ENCODE data around the gene IFNGR1. TPM values are rescaled to one million over a fixed set of nuclear protein-coding genes. Genes with fewer than 3 reads are reported as not detected.
A peak's percentile ranks its signal among the peaks of the same experiment; 100 is the strongest.
"Not testable (repeated sequence)": the region's sequence is repeated elsewhere in the genome, so short reads cannot be mapped to it uniquely, and the experiment has no call there.

Gene IFNGR1
- total RNA-seq, 1 donor from 2014 or later = 52.7 TPM

GRCh38 chr6:137216875-137217553 lies 2.2 kb downstream of the IFNGR1 start:
- Mint-ChIP-seq H3K9me3 (ENCODE audit: low read depth) (no peaks in the 10 kb centered on the region), H3K27ac (ENCODE audit: unreplicated experiment) (peak overlapping the region; percentile 59), H3K4me3 (ENCODE audit: unreplicated experiment) (peak overlapping the region; percentile 85), H3K4me1 (ENCODE audit: low read depth) (peaks cover 63% of the 10 kb centered on the region), H3K27me3 (ENCODE audit: low read depth) (no peaks in the 10 kb centered on the region), H3K36me3 (ENCODE audit: low read depth) (no peaks in the 10 kb centered on the region)
- DNase-seq (ENCODE audit: low spot score) = no peak
- no peak for TF ChIP-seq CTCF (IDR thresholded peaks at IDR 0.05)

- Mint-ChIP-seq H3K36me3 (ENCODE audit: low read depth) (no peaks in the 10 kb centered on the region), H3K4me1 (ENCODE audit: low read depth) (peaks cover 71% of the 10 kb centered on the region), H3K27ac (ENCODE audit: unreplicated experiment) (no peak overlapping the region), H3K4me3 (ENCODE audit: unreplicated experiment) (no peak overlapping the region), H3K27me3 (ENCODE audit: low read depth) (no peaks in the 10 kb centered on the region), H3K9me3 (ENCODE audit: low read depth) (no peaks in the 10 kb centered on the region)
- DNase-seq (ENCODE audit: low spot score) = no peak
- TF ChIP-seq CTCF (IDR thresholded peaks at IDR 0.05) = no peak
Observed at GRCh38 chr6:137216106-137216505, 3.1 kb downstream of the IFNGR1 start.

GRCh38 chr6:137215630-137216029 lies 3.6 kb downstream of the IFNGR1 start:
- H3K27ac Mint-ChIP-seq (ENCODE audit: unreplicated experiment) = peak overlapping the region; percentile 22
- not testable (repeated sequence) for H3K36me3 Mint-ChIP-seq (ENCODE audit: low read depth); H3K4me3 Mint-ChIP-seq (ENCODE audit: unreplicated experiment); H3K9me3 Mint-ChIP-seq (ENCODE audit: low read depth); H3K27me3 Mint-ChIP-seq (ENCODE audit: low read depth); DNase-seq (ENCODE audit: low spot score)
- peaks cover 76% of the 10 kb centered on the region for H3K4me1 Mint-ChIP-seq (ENCODE audit: low read depth)

GRCh38 chr6:137214931-137215330 lies 4.3 kb downstream of the IFNGR1 start:
- Mint-ChIP-seq H3K4me1 (ENCODE audit: low read depth) (peaks cover 80% of the 10 kb centered on the region), H3K4me3 (ENCODE audit: unreplicated experiment) (no peak overlapping the region), H3K9me3 (ENCODE audit: low read depth) (no peaks in the 10 kb centered on the region), H3K36me3 (ENCODE audit: low read depth) (no peaks in the 10 kb centered on the region), H3K27me3 (ENCODE audit: low read depth) (no peaks in the 10 kb centered on the region), H3K27ac (ENCODE audit: unreplicated experiment) (peak overlapping the region; percentile 68)
- TF ChIP-seq CTCF (IDR thresholded peaks at IDR 0.05) = no peak
- no peak for DNase-seq (ENCODE audit: low spot score)

GRCh38 chr6:137213813-137214212 lies 5.4 kb downstream of the IFNGR1 start:
- peaks cover 81% of the 10 kb centered on the region for H3K4me1 Mint-ChIP-seq (ENCODE audit: low read depth)
- no peak overlapping the region for H3K4me3 Mint-ChIP-seq (ENCODE audit: unreplicated experiment)
- peaks cover 3% of the 10 kb centered on the region for H3K9me3 Mint-ChIP-seq (ENCODE audit: low read depth)

More at GRCh38 chr6:137213813-137214212, 5.4 kb downstream of the IFNGR1 start:
- Mint-ChIP-seq H3K27ac (ENCODE audit: unreplicated experiment) (no peak overlapping the region), H3K36me3 (ENCODE audit: low read depth) (peaks cover 5% of the 10 kb centered on the region), H3K27me3 (ENCODE audit: low read depth) (no peaks in the 10 kb centered on the region)
- DNase-seq (ENCODE audit: low spot score) = no peak
- TF ChIP-seq CTCF (IDR thresholded peaks at IDR 0.05) = no peak

Measured in chondrocyte (in vitro differentiated cells).